NCI-H1105 (cell line): Measurements from ENCODE around the gene NUP98.

Experiments used
- DNase-seq: peaks from one replicate; lab custom pipeline; 2025; lab: John Stamatoyannopoulos, UW

The NUP98 gene

GRCh38 chr11:3641191-3641590 is 156.2 kb downstream of the NUP98 start:
- no peak for DNase-seq

GRCh38 chr11:3639841-3640240 is 157.5 kb downstream of the NUP98 start:
- DNase-seq = no peak

- no peak for DNase-seq
These were observed 158.8 kb downstream of the NUP98 start for GRCh38 chr11:3638513-3638912.

- no peak for DNase-seq
These were observed 160.2 kb downstream of the NUP98 start for GRCh38 chr11:3637201-3637600.

GRCh38 chr11:3635641-3636375 is 161.5 kb downstream of the NUP98 start:
- DNase-seq = no peak

GRCh38 chr11:3632070-3632660 is 165.2 kb downstream of the NUP98 start:
- DNase-seq = no peak

- no peak for DNase-seq
These were observed 166.0 kb downstream of the NUP98 start for GRCh38 chr11:3631331-3631730.

GRCh38 chr11:3627291-3627690 is 170.1 kb downstream of the NUP98 start:
- no peak for DNase-seq

- DNase-seq = no peak
These were observed 170.9 kb downstream of the NUP98 start for GRCh38 chr11:3626250-3626960.
